ENCODE data around the gene OVCH2. TPM values are rescaled to one million over a fixed set of nuclear protein-coding genes. Genes with fewer than 3 reads are reported as not detected.

The OVCH2 gene
- total RNA-seq, 2 donors from 2014 or later: not detected

DNA sequence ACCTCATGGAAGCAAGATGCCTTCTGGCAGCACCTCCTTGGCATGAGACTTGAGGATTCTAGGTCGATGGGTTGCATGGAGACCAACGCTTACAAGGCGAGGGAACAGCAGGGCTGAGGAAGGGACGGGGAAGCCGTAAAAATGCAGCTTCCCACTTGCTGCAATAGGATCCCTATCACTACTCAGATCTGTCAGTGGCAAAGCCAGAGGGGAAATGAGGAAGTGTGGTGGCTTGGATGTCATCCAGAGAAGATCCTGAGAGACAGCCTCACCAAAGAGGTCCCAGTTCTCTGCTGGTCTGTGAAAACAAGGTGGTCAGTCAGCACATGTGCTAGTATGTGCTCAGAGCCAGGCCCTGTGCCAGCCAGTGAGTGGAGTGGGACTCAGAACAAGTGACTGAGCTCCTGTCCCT is 55.1 kb downstream of the OVCH2 start:
- DNase-seq (ENCODE audit: low spot score): no peak
- intact Hi-C loops (cut with DNase I): loop anchor here in 1 of 2 donors (5.0 kb wide), 2 partner anchors 74 to 76 kb away; no protein-coding TSS in a partner anchor

DNA sequence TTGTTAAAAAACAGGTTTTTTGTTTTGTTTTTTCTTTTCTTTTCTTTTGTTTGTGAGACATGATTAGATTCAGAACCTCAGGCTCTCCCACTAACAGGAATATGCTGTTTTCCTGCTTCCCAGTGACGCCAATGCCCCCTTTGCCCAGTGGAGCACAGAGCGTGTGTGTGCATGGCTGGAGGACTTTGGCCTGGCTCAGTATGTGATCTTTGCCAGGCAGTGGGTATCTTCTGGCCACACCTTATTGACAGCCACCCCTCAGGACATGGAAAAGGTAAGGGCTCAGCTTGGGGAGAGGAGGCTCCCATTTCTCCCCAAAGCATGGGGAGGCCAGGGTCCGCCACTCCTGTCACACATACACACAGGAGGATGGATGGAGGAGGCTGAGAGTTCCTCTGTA is 58.0 kb downstream of the OVCH2 start:
- no peak for DNase-seq (ENCODE audit: low spot score)
- intact Hi-C loops (cut with DNase I): loop anchor here in 1 of 2 donors (10.0 kb wide), 1 partner anchor 413 kb away; no protein-coding TSS in a partner anchor

DNA sequence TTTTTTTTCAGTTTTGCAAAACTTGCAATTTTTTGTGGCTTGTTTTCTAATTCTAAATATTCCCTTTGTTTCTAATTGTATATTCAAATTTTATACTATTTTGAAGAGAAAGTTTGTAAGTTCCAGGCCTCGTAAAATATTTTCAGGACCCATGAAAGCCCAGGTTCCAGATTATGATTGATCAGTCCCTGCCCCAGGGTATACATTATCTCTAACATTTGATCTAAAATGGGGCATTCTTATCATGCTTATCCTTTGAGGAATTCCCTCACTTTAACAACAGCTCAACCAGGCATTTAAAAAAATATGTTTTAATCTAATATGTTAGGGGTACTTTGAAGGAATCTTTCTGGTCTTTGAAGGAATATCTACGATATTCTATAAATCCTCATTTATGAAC is 59.4 kb downstream of the OVCH2 start:
- intact Hi-C loops (cut with DNase I): loop anchor here in 1 of 2 donors (10.0 kb wide), 1 partner anchor 412 kb away; no protein-coding TSS in a partner anchor
- DNase-seq (ENCODE audit: low spot score): no peak

DNA sequence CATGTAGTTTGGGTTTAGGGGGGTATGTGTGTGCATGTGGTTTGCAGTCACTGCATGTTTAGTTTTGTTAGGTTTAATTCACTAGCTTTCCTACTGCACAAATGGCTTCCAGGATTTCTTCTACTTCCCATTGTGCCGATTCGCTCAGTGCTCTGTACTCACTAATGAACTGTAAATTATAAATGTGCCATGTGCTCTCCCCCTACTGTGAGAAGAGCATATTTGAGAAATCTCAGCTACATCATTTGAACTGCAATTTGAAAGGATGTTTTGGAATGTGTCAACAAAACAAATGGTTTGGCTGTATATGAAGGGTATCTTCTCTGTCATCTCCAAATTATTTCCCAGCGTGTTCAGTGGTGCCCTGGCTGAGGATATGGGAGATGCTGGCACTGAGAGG is 61.1 kb downstream of the OVCH2 start:
- DNase-seq (ENCODE audit: low spot score): no peak
- intact Hi-C loops (cut with DNase I): loop anchor here in 1 of 2 donors (10.0 kb wide), 1 partner anchor 410 kb away; no protein-coding TSS in a partner anchor

DNA sequence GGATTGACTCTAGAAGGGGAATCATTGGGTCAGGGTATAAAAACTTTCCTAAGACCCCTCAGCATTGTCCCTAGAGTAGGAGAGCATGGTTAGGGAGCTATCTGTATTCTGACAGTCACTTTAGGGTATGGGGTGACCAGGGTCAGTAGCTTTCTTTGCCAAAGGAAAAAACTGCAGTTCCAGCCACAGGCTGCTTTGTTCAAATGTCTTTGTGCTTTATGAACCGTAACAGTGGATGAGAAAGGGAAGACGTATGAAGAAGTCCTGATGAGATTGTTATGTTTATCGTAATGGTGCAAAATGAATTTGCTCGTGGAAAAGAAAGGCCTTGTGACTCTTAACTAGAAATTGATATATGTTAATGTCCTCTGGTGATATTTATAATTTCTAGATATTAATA is 63.0 kb downstream of the OVCH2 start:
- DNase-seq (ENCODE audit: low spot score): no peak
- intact Hi-C loops (cut with DNase I): loop anchor here in 1 of 2 donors (10.0 kb wide), 1 partner anchor 409 kb away; no protein-coding TSS in a partner anchor

DNA sequence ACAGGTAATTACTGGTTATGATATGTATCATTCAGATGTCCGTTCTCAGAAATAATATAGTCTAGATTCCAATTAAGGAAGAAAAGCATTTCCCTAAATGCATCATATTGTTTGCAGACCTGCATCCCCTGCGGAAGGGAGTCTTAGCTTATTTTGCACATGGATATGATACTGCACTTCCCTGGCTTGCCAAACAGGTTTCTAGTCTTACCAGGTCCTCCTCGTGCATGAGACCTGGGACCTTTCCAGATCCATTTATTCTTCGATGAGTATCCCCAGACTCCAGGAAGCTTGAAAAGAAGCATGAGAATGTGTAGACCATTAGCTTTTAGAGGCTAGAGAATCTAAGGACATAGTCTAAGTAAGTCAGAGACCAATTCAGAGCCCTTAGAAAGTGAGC is 63.5 kb downstream of the OVCH2 start:
- DNase-seq (ENCODE audit: low spot score): no peak
- intact Hi-C loops (cut with DNase I): loop anchor here in 1 of 2 donors (10.0 kb wide), 1 partner anchor 408 kb away; no protein-coding TSS in a partner anchor

DNA sequence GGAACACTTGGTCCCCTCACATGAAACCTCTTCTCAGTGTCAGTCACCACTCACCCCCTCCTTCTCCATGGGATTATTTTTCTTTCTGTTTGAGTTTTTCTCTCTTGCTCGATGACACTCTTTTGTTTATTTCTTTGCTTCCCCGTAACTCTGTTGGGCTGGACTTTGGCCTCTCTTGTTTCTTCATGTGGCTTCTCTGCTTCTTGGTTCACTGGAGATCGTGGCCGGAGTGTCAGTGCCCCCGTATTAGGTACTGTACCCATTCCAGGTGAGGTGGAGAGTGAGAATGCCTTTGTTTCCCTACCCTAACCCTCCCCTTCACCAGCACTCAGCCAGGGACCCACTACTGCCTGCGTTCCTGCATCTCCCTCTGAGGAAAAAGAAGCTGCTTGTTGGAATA is 65.5 kb downstream of the OVCH2 start:
- intact Hi-C loops (cut with DNase I): loop anchor here in 1 of 2 donors (10.0 kb wide), 1 partner anchor 406 kb away; no protein-coding TSS in a partner anchor
- DNase-seq (ENCODE audit: low spot score): no peak

DNA sequence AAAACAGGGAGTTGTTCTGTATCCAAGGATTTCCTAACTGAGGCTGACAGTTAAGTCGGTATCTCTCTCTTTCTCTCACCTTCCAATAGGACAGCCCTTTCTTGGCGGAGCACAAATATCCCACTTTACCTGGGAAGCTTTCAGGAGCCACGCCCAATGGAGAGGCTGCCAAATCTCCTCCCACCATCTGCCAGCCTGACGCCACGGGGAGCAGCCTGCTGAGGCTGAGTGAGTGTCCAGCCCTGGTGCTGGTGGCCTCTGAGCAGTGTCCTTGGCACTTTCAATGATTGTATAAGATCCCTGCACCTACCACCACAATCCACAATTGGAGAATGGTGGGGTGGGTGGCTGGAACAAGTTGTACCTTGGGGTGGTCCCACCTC is 66.6 kb downstream of the OVCH2 start:
- no peak for DNase-seq (ENCODE audit: low spot score)

More for the DNA sequence above, 66.6 kb downstream of the OVCH2 start:
- intact Hi-C loops (cut with DNase I): loop anchor here in 1 of 2 donors (10.0 kb wide), 1 partner anchor 405 kb away; no protein-coding TSS in a partner anchor

Other genes starting within 250 kb of the OVCH2 start
- gene OLFML1, start 221.0 kb downstream of the OVCH2 start, total RNA-seq: 10 to 100 TPM; 13.2 to 35.0 TPM
- 10 to 100 TPM; 13.8 to 24.6 TPM for gene PPFIBP2, start 192.5 kb downstream of the OVCH2 start, total RNA-seq
- 1 to 10 TPM; 5.0 to 6.0 TPM for gene CYB5R2, start 33.0 kb downstream of the OVCH2 start, total RNA-seq
- gene OR5P2, start 90.5 kb upstream of the OVCH2 start, total RNA-seq: not detected
- gene OR5P3, start 124.4 kb upstream of the OVCH2 start, total RNA-seq: not detected
- gene OR10A6, start 224.8 kb upstream of the OVCH2 start, total RNA-seq: not detected
- gene OR10A3, start 235.2 kb upstream of the OVCH2 start, total RNA-seq: not detected